ENCODE measurements around the gene COX19. TPM values are rescaled to one million over a fixed set of nuclear protein-coding genes. Genes with fewer than 3 reads are reported as not detected.

Gene COX19
- polyA plus RNA-seq, 1 of the 3 experiments (the other 2 are of a cell fraction), result 7.6 TPM

DNA sequence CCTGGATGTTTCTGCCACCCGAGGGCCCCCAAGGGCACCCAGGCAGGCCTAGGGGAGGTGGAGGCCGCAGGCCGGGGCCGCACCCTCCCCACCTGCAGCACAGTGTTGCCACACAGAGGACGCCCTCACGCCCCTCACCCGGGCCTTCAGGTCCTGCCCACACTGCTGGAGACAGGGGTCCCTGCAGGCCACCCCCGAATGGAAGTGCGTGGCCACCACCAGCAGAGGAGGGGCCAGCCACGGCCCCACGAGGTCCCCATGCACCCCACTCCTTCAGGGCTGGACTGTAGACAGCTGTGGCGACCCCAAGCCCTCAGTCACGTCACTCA is 56.3 kb downstream of the COX19 start:
- no peak overlapping the region for H3K4me2 ChIP-seq
- H3K9ac ChIP-seq, result no peak overlapping the region
- ChIA-PET POLR2A (no interaction called here), CTCF (interaction anchor here (2.8 kb wide), 1 partner anchor 11 kb away, joined by 26 read pairs; no protein-coding TSS in a partner anchor)
- no peaks in the 10 kb centered on the region for H3K36me3 ChIP-seq (replicated peaks in 1 of 2; ENCODE audit: control insufficient read depth in 1 of 2, insufficient read depth in 2 of 2, low read length in 1 of 2)
- no peaks in the 10 kb centered on the region for H3K9me2 ChIP-seq
- H3K79me2 ChIP-seq (ENCODE audit: insufficient read depth), result no peaks in the 10 kb centered on the region
- H2AFZ ChIP-seq (ENCODE audit: low read depth), result no peak overlapping the region
- H3K27me3 ChIP-seq (ENCODE audit: insufficient read depth), result no peaks in the 10 kb centered on the region
- no peak overlapping the region for H3K4me3 ChIP-seq (ENCODE audit: low read depth in 2 of 2, low read length in 1 of 2)
- TF ChIP-seq CHD2 (IDR thresholded peaks at IDR 0.05; ENCODE audit: low read length, partially characterized antibody), result no peak
- no peak for TF ChIP-seq JUND (IDR thresholded peaks at IDR 0.05)
- TF ChIP-seq RXRA (IDR thresholded peaks at IDR 0.05; ENCODE audit: borderline replicate concordance, low read depth), result no peak
- no peak for TF ChIP-seq POLR2AphosphoS5 (IDR thresholded peaks at IDR 0.05; ENCODE audit: low read depth, low read length)
- TF ChIP-seq, protein P1, sequence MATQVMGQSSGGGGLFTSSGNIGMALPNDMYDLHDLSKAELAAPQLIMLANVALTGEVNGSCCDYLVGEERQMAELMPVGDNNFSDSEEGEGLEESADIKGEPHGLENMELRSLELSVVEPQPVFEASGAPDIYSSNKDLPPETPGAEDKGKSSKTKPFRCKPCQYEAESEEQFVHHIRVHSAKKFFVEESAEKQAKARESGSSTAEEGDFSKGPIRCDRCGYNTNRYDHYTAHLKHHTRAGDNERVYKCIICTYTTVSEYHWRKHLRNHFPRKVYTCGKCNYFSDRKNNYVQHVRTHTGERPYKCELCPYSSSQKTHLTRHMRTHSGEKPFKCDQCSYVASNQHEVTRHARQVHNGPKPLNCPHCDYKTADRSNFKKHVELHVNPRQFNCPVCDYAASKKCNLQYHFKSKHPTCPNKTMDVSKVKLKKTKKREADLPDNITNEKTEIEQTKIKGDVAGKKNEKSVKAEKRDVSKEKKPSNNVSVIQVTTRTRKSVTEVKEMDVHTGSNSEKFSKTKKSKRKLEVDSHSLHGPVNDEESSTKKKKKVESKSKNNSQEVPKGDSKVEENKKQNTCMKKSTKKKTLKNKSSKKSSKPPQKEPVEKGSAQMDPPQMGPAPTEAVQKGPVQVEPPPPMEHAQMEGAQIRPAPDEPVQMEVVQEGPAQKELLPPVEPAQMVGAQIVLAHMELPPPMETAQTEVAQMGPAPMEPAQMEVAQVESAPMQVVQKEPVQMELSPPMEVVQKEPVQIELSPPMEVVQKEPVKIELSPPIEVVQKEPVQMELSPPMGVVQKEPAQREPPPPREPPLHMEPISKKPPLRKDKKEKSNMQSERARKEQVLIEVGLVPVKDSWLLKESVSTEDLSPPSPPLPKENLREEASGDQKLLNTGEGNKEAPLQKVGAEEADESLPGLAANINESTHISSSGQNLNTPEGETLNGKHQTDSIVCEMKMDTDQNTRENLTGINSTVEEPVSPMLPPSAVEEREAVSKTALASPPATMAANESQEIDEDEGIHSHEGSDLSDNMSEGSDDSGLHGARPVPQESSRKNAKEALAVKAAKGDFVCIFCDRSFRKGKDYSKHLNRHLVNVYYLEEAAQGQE (IDR thresholded peaks at IDR 0.05; ENCODE audit: low read depth, low read length), result no peak
- TF ChIP-seq, protein P2, sequence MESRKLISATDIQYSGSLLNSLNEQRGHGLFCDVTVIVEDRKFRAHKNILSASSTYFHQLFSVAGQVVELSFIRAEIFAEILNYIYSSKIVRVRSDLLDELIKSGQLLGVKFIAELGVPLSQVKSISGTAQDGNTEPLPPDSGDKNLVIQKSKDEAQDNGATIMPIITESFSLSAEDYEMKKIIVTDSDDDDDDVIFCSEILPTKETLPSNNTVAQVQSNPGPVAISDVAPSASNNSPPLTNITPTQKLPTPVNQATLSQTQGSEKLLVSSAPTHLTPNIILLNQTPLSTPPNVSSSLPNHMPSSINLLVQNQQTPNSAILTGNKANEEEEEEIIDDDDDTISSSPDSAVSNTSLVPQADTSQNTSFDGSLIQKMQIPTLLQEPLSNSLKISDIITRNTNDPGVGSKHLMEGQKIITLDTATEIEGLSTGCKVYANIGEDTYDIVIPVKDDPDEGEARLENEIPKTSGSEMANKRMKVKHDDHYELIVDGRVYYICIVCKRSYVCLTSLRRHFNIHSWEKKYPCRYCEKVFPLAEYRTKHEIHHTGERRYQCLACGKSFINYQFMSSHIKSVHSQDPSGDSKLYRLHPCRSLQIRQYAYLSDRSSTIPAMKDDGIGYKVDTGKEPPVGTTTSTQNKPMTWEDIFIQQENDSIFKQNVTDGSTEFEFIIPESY (IDR thresholded peaks at IDR 0.05; ENCODE audit: borderline replicate concordance, low read depth), result no peak
- no peak for TF ChIP-seq SIN3A (IDR thresholded peaks at IDR 0.05; ENCODE audit: borderline replicate concordance, low read depth, low read length)
- TF ChIP-seq TCF12 (IDR thresholded peaks at IDR 0.05), result no peak
- no peak for TF ChIP-seq RAD21 (IDR thresholded peaks at IDR 0.05; ENCODE audit: low read length)
- no peak for TF ChIP-seq FOXM1 (IDR thresholded peaks at IDR 0.05; ENCODE audit: low read depth)
- TF ChIP-seq, protein P3, sequence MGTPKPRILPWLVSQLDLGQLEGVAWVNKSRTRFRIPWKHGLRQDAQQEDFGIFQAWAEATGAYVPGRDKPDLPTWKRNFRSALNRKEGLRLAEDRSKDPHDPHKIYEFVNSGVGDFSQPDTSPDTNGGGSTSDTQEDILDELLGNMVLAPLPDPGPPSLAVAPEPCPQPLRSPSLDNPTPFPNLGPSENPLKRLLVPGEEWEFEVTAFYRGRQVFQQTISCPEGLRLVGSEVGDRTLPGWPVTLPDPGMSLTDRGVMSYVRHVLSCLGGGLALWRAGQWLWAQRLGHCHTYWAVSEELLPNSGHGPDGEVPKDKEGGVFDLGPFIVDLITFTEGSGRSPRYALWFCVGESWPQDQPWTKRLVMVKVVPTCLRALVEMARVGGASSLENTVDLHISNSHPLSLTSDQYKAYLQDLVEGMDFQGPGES (IDR thresholded peaks at IDR 0.05; ENCODE audit: low read depth, low read length), result no peak
- no peak for TF ChIP-seq EZH2phosphoT487 (IDR thresholded peaks at IDR 0.05; ENCODE audit: borderline replicate concordance, low read depth)
- TF ChIP-seq, protein P4, sequence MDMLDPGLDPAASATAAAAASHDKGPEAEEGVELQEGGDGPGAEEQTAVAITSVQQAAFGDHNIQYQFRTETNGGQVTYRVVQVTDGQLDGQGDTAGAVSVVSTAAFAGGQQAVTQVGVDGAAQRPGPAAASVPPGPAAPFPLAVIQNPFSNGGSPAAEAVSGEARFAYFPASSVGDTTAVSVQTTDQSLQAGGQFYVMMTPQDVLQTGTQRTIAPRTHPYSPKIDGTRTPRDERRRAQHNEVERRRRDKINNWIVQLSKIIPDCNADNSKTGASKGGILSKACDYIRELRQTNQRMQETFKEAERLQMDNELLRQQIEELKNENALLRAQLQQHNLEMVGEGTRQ (IDR thresholded peaks at IDR 0.05; ENCODE audit: borderline replicate concordance, low read depth, low read length), result no peak
- no peak for TF ChIP-seq FOXJ3 (CRISPR knock-in tag; IDR thresholded peaks at IDR 0.05)
- TF ChIP-seq RCOR1 (IDR thresholded peaks at IDR 0.05; ENCODE audit: low read length), result no peak
- no peak for TF ChIP-seq SMC3 (IDR thresholded peaks at IDR 0.05; ENCODE audit: low read depth, low read length)
- TF ChIP-seq MEF2A (IDR thresholded peaks at IDR 0.05; ENCODE audit: borderline replicate concordance, low read depth), result no peak
- H4K20me1 ChIP-seq (ENCODE audit: insufficient read depth), result no peaks in the 10 kb centered on the region
- peaks cover 4% of the 10 kb centered on the region for H3F3A ChIP-seq (replicated peaks; ENCODE audit: insufficient read depth)
- H3K9me3 ChIP-seq, result no peaks in the 10 kb centered on the region
- H3K27ac ChIP-seq (ENCODE audit: low read depth in 2 of 2, low read length in 1 of 2), result no peak overlapping the region
- 76% methylated on average over 7 of the region's 13 CpGs for WGBS (ENCODE audit: low lambda C conversion rate)
- DNase-seq, result no peak
- peaks cover 0 to 24% of the 10 kb centered on the region in 2 experiments; a peak in 1 of 4 replicates for H3K4me1 ChIP-seq (ENCODE audit: control insufficient read depth in 1 of 2, insufficient read depth in 2 of 2, low read depth in 1 of 2, low read length in 1 of 2)
